GM19452 (cell line): ENCODE results near the gene TBL1Y.
"Not testable (repeated sequence)": the region's sequence is repeated elsewhere in the genome, so short reads cannot be mapped to it uniquely, and the experiment has no call there.

ENCODE experiments used
- ATAC-seq: cut with Tn5 transposase; IDR thresholded peaks from one replicate; pipeline ENCODE4 v1.9.1; 2021; ENCODE audit not compliant: unreplicated experiment

TBL1Y gene

DNA sequence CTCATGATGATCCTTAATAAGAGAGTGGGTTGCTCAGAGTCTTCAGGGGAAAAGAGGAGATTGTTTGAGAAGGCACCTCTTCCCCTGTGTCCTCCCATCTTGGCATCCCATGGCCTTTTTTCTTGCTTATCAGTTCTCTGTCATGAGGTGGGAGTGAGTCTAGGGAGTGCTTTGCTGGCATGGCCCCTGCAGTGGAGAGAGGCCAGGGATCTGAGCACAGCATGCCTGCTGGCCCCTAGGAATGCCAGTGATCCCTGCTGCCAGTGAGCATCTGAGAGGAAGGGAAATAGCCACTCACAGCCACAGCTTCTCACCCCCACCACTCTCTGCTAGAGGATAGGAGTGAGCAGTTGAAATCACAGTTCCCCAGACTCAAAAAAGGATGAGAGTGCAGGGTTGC lies 168.2 kb downstream of the TBL1Y start:
- no peak for ATAC-seq

DNA sequence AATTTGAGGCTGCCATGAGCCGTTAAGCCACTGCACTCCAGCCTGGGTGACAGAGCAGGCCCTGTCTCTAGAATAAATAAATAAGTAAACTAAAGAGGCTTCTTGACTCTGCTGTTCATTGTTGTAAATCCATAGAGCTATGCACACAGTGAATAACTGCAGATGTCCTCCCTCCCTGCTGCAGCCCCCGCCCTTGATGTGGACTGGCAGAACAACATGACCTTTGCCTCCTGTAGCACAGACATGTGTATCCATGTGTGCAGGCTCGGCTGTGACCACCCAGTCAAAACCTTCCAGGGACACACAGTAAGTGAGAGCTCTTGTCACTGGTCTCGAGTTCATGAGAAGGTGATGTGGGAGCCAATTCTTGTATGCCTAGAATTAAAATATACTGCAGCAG lies 170.1 kb downstream of the TBL1Y start:
- not testable (repeated sequence) for ATAC-seq

DNA sequence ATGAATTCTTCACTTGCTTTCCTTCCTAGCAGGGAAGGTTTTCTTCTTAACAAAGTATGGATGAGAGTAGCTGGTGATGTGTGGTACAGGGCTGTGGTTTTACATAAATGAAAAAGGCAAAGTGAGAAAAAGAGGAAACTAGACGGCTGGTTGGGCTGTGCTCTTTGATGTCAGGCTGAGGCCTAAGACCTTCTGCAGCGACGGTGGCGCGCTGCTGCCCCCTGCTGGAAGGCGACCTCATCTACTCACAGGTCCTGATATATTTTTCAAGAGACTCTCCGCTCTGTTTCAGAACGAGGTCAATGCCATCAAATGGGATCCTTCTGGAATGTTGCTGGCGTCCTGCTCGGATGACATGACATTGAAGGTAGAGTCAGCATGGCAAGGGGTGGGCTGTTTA lies 175.1 kb downstream of the TBL1Y start:
- peak; percentile 90 for ATAC-seq

DNA sequence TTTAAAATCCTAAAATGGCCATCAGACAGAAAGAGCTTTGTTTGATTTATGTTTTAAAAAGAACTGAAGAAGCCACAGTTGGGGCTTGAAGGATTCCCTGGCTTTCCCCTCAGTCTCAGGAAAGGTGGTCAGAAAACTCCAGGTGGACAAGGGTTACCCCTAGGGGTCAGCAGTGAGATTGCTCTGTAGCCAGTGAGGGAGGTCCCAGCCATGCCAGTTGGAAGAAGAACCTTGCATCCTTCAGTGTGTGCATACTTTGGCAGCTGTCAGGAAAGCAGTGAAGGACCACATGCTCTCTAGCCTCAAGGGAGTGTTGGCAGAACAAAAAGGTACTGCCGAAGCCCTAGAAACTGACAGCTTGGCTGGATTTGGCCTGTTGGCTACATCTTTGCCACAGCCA lies 182.3 kb downstream of the TBL1Y start:
- ATAC-seq = no peak

DNA sequence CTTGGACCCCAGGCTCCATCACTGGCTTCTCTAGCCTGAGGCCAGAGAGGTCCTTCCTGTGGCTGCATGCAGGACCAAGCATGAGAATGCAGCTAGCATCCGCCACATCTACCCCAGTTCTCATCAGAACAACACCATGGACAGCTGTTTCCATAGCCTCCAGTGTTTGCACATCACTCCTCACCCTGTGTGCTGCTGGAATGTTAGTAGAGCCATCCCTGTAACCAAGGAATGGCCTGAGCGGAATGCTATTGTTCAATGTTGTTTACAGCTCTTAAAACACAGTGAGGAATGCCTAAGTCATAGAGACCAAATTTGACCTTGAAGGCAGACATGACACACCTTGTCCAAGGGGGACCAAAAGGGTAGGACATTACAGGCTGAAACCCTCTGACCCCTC lies 183.9 kb downstream of the TBL1Y start:
- no peak for ATAC-seq

DNA sequence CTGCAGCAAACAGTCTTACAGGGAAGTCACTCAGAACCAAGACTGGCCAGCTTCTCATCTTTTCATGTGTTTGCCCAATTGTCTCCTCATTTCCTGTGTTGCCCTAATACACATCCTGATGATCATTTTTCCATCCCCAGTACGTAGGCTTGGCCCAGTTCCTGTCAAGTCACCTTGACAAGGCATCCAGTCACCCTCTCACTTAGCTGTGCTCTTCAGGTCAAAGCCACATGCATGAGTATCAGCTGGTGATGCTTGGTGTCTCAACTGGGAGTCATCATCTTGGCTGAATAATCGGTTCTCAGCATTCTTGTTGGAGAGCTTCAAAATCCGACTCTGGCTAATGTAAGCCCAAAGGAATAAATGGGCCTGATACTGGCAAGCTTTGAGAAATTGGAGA lies 186.5 kb downstream of the TBL1Y start:
- no peak for ATAC-seq

DNA sequence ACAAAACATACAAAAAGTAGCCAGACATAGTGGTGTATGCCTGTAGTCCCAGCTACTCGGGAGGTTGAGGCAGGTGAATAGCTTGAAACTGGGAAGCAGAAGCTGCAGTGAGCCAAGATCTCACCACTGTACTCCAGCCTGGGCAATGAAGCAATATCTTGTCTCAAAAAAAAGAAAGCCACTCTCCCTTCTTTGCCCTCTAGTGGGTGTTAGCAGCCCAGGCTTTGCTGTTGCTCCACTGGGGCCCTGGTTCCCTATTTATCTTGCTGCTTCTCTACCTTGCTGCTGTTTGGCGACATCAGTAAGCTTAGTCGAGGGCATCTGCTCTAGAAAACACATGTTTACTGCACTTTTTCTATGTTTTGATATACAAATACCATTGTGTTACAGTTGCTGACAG lies 189.2 kb downstream of the TBL1Y start:
- ATAC-seq = no peak

DNA sequence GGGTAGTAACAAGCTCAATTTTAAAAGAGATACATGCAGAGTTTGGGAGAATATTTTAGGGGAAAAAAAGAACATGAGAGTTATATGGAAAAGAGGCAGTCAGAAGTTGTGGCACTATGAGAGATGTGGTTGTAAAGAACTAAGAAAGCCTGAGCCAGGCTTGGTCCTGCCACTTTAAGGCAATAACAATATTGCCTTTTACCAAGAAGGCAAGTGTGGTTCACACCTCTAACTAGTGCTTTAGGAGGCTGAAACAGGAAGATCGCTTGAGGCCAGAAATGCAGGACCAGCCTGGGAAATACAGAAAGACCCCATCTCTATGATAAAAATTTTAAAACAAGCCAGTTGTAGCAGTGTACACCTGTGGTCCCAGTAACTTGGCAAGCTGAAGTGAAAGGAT lies 192.2 kb downstream of the TBL1Y start:
- ATAC-seq = no peak

DNA sequence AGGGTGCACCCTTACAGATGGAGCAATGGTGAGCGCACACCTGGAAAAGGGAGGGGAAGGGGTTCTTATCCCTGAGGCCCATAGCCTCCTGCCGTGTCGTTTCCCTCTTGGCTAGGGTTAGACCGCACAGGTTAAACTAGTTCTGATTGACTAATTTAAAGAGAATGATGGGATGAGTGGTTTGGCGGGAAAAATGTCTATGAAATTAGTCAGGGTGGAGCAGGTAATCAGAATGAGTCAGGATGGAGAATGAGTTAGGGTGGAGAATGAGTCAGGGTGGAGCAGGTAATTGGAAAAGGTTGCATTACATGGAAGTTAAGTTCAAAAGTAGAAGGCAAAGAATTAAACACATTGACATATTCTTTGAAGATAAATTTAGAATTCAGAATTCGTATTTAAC lies 196.7 kb downstream of the TBL1Y start:
- no peak for ATAC-seq

DNA sequence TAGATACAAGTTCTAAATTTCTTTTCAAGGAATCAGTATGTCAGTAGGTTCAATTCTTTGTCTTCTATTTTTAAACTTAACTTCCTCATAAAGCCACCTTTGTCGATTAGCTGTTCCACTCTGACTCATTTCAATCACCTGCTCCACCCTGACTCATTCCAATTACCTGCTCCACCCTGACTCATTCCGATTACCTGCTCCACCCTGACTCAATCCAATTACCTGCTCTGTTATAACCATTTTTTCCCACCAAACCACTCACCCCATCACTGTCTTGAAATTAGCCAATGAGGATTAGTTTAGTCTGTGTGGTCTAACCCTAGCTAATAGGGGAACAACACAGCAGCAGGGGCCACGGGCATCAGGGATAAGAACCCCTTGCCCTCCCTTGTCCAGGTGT lies 199.6 kb downstream of the TBL1Y start:
- ATAC-seq = no peak

DNA sequence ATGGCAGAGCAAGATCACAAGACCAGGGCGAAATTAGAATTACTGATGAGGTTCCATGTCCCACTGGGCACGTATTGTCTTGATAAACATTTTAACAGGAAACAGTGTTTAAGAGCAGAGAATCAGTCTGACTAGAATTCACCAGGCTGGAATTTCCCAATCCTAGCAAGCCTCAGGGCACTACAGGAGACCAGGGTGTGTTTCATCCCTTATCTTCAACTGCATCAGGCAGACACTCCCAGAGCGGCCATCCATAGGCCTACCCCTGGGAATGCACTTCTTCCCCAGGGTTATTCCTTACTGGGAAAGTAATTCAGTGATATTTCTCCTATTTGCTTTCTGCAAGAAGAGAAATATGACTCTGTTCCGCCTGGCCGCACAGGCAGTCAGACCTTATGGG lies 205.4 kb downstream of the TBL1Y start:
- no peak for ATAC-seq

DNA sequence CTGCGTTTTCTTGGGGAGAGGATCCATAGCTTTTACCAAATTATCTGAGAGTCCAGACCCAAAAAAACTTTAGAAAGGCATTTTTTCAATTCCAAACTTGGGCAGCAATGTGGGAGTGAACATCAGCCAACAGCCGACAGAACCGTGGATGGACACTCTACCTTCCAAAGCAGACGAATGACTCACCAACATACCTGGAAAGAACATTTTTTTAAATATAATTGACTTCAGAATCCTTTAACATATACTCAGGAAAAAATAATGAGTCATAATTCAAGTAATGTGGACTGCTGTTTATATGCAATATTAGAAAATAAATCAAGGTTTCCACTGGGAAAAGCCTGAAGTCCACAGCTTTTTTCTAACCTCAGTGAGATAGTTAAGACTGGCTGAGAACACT lies 211.7 kb downstream of the TBL1Y start:
- ATAC-seq = no peak

DNA sequence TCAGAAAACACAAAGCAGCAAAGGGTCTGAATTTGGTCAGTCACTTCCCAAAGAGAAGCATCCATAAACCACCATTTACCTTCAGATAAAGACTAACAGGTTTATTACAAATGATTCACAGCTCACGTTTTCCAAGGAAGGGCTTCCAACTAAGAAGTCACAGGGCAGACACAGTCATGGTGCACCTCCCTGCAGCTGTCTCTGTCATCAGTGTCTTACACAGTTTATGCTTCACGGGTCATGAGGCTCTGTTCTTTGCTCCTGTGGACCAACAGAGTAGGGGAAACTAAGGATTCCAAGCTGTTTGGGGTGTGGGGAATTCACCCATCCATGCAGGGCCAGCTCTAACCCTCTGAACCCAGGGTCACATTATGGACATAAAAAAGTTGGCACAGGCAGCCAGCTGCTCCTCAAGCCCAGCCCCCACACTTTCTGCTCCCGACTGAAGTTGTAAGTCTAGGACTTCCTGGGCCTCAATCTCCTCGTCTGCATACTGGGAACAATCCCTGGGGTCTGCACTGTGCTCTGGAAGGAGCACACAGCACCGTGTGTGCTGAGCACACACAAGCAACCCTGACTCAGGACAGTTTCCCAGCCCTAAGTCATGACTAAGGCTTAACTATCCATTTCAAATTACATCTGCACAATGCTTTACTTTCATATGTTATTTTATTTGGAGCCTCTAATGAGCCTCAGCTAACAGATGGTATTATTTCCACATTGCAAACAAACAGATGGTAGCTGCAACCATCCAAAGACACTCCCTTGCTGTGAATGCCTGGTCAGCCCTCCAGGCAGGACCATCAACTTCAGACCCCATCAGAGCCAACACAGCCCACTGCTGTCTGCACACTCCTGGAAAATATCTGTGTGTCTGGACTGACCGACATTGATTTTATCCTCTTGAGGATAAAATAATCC lies 214.9 kb downstream of the TBL1Y start:
- no peak for ATAC-seq

DNA sequence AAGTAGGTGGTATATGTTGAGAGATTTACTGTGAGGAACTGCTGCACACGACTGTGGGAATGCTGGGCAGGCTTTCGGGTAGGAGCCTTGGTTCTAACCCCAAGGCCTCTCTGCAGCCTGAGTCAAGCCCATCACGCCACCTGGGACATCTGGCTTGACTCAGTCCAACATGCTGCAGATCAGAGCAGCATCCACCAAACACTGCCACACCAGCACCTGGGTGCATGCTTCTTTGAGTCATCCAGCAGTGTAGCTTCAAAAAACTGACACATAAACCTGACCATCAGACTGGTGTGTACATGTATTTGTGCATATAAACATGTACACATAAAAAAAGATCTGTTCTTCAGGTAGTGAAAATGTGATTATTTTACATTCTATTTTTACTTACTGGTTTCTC lies 217.7 kb downstream of the TBL1Y start:
- ATAC-seq = no peak
